GM12864 (cell line): ENCODE data around the gene TMEM272.

Experiments used
- DNase-seq: peaks from one replicate; pipeline ENCODE4 v3.0.0-alpha.2; 2011; ENCODE audit warnings: low read depth
- H3K4me3 ChIP-seq: 2 replicates; pipeline ENCODE4 v1.5.1; 2011; ENCODE audit warnings: mild to moderate bottlenecking, low read depth, low read length, control low read depth
- TF ChIP-seq, protein P1 (sequence below): IDR thresholded peaks from 2 replicates; pipeline ENCODE4 v1.5.1; 2011; ENCODE audit warnings: low read depth, mild to moderate bottlenecking, moderate library complexity, low read length, control low read depth, inconsistent platforms; ENCODE audit errors: missing control alignments

TMEM272 gene

DNA sequence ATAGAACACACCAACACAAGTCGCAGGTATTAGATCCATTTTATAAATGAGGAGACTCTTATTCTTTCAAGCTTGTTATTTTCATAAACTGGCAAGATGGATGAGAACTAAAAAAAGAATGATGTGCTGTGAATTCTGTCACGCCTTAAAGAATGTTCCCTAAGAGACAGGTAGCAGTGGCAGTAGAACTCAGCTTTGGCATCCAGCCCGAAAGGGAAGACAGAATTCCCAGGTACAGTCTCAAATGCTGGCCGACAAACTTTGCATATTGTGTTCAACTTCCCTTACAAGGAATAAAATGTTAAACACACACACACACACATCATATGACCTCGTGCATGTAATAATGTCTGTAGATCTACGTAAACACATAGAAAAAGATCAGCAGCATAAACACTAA, 3.2 kb downstream of the TMEM272 start:
- DNase-seq: no peak
- TF ChIP-seq, protein P1, sequence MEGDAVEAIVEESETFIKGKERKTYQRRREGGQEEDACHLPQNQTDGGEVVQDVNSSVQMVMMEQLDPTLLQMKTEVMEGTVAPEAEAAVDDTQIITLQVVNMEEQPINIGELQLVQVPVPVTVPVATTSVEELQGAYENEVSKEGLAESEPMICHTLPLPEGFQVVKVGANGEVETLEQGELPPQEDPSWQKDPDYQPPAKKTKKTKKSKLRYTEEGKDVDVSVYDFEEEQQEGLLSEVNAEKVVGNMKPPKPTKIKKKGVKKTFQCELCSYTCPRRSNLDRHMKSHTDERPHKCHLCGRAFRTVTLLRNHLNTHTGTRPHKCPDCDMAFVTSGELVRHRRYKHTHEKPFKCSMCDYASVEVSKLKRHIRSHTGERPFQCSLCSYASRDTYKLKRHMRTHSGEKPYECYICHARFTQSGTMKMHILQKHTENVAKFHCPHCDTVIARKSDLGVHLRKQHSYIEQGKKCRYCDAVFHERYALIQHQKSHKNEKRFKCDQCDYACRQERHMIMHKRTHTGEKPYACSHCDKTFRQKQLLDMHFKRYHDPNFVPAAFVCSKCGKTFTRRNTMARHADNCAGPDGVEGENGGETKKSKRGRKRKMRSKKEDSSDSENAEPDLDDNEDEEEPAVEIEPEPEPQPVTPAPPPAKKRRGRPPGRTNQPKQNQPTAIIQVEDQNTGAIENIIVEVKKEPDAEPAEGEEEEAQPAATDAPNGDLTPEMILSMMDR: no peak
- no peak overlapping the region for H3K4me3 ChIP-seq

DNA sequence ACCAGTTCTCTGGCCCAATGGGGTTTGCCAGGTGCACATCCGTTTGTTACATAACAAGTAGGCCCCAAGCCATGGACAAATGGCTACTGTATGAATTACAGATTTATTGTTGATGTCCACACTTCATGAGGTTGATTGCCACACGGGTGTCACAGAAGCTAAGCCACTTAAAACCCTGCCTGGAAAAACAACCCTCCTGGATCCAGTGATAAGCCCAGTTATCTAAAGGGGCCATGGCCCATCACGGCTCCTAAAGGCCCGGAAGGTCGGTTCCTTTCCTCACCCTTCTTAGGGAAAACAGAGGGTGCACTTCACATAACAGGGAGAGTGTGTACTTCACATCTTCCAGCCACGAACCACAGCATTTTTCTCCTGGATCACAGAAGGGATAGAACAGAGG, 4.1 kb downstream of the TMEM272 start:
- no peak for DNase-seq
- H3K4me3 ChIP-seq: no peak overlapping the region
- TF ChIP-seq, protein P1: no peak

DNA sequence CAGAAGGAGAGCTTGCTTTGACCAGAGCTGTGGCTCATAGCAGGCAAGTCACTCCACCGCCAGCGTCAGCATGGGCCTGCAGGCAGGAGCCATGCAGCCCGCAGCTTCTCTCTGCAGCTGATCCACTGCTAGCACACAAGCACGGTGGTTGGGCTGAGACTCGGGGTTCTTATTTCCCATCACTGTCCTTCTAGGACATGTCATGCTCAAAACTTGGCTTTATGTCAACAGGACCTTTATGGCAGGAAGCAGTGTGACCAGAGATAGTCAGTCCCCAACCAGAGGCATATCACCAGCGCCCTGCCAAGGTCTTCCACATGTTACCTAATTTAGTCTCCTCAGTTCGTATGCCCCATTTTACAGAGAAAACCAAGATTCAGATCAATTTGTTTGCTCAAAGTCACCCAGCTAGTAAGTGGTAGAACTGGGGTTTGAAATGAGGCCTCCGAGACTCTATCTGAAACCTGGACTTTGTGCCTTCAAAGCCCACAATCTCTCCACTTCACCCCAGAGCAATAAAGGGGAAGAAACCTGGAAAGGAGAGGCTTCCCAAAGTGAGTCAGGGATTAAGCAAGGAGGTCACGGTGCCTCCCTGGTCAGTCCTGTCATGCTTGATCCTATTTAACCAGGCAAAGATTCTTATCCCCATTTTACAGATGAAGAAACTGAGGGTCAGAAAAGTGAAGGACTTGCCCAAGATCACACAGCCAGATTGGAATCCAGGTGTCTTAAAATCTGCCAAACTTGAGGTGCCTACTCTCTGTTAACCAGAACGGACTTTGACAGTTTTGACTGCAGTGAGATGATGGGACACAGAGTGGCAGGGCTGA, 5.1 kb downstream of the TMEM272 start:
- no peak for DNase-seq
- TF ChIP-seq, protein P1: no peak
- no peak overlapping the region for H3K4me3 ChIP-seq

DNA sequence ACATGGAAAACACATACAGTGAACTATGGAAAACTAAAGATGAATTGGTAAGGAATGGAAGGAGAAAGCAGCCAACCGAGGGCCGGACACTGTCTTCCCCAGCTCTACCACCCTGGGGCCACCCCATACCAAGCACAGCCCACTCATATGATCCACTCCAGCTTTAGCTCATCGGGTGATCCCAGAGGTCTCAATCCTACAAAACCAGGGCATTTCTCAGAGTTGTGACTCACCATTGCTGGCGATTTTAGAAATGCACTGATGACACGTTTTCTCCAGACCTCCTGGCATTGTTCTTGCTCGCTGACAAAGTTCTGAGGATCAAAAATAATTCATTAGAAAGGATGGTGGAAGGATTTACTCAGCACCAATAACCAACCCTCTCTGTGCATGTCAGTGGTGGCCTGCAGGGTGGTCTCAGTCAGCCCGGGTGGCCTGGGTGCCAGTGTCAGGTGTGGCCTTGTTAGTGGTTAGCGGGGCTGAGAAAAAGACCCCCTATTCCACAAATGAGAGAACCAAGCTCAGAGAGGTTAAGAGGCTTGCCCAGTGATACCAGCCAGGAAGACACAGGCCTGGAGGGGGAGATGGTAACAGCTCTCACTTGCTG, 6.6 kb downstream of the TMEM272 start:
- TF ChIP-seq, protein P1: no peak
- DNase-seq: no peak
- no peak overlapping the region for H3K4me3 ChIP-seq

DNA sequence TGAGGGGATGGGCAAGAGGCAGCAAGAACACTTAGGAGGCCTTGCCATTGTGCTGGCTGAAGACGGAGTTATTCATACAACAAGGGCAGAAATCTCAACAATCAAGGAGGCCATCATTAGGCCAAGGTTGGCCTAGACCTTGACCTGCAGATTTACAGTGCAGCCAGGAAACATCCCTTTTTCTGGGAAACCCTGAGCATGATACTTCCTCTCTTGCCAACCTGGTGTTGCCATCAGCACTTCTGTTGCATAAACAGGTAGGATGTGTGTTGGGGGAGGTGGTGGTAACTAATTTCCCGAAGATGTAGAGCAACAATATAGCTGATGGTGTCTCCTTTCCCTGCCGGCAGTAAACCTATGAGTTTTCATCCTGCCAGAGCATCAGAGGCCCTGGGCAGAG, 8.0 kb downstream of the TMEM272 start:
- no peak for DNase-seq
- no peak overlapping the region for H3K4me3 ChIP-seq
- TF ChIP-seq, protein P1: no peak

DNA sequence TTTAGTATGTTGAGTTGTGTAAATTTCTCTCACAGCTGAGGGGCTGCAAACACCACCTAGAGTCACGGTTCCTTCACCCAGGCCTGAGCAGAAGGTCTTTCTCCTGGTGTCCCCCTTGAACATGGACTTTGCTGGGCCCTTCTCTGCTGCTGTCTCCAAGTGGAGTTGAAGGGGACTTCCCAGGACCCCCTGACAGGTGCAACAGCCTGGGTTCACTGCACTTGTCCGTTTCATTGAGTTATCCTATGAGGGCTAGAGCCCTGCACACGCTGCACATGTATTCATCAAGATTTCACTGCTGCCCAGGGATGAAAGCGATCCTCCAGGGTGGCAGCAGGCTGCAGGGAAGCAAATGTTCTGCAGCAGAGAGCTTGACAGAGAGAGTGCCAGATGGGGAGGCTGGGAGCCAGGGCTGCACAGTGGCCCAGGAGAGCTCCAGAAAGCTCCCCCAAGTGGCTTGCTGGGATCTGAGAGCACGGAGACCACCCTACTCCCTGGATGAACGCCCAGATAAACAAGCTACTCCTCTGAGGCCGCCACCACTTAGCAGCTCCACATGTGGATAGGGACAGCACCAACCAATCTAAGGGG, 10.3 kb downstream of the TMEM272 start:
- no peak for DNase-seq
- H3K4me3 ChIP-seq: no peak overlapping the region
- TF ChIP-seq, protein P1: no peak
